Body of pancreas (tissue), 4 donors: ENCODE data around the gene ZNF423. TPM values are rescaled to one million over a fixed set of nuclear protein-coding genes. Genes with fewer than 3 reads are reported as not detected.

Experiments
- ATAC-seq: fragments of 150-250 bp; one replicate; pipeline ENCODE4 v1.9.1; 2016
- DNase-seq, 4 donors: peaks; one replicate each; pipeline ENCODE4 v3.0.0-alpha.2; 2019
- H3K27ac ChIP-seq, 4 donors: fragments of 200-600 bp; sonication (generic); 1 replicate in 3 of 4; 2 replicates in 1 of 4; pipeline versions ENCODE4 v1.5.1 to v1.6.1; 2016 to 2019; ENCODE audit warnings: mild to moderate bottlenecking in 1 of 4, mixed read lengths in 1 of 4, moderate library complexity in 1 of 4
- H3K27me3 ChIP-seq, 2 donors: fragments of 200-600 bp; sonication (generic); one replicate each; pipeline ENCODE4 v1.6.0; 2016; ENCODE audit warnings: mild to moderate bottlenecking in 1 of 2
- H3K36me3 ChIP-seq, 2 donors: fragments of 200-600 bp; sonication (generic); replicated peaks in 1 of 2; 2 replicates each; pipeline ENCODE4 v1.5.1; 2016; ENCODE audit warnings: low read depth in 2 of 2; ENCODE audit not compliant: insufficient read depth in 1 of 2
- H3K4me1 ChIP-seq: fragments of 200-600 bp; sonication (generic); one replicate; pipeline ENCODE4 v1.6.0; 2016
- H3K4me3 ChIP-seq, 2 donors: fragments of 200-600 bp; sonication (generic); 1 replicate in 1 of 2; 2 replicates in 1 of 2; pipeline ENCODE4 v1.5.1; 2016 to 2019
- H3K9me3 ChIP-seq, 3 donors: fragments of 200-600 bp; sonication (generic); 1 replicate in 2 of 3; 2 replicates in 1 of 3; pipeline ENCODE4 v1.5.1; 2016
- CTCF ChIP-seq, 7 experiments: fragments of 450-650 bp in 4 of 7; fragments of 200-600 bp in 3 of 7; sonication (generic) in 3 of 7; IDR thresholded peaks; one replicate each; pipeline ENCODE4 v1.5.1; 2016 to 2019; ENCODE audit warnings: antibody characterized with exemption in 7 of 7
- POLR2A ChIP-seq, 3 donors: fragments of 450-650 bp; IDR thresholded peaks; one replicate each; pipeline ENCODE4 v1.6.1; 2016; ENCODE audit warnings: antibody characterized with exemption in 3 of 3, mild to moderate bottlenecking in 2 of 3
- WGBS, 2 donors: methylation state at CpG; one replicate each; pipeline ENCODE4 v1.1.5; 2017; 5-methylcytosine and 5-hydroxymethylcytosine counted together
- intact Hi-C: fragments of 100-400 bp; cut with DNase I; formaldehyde crosslinking; loops from one replicate; pipeline ENCODE4 v1.15.1; 2023
- total RNA-seq, 2 donors: library from RNA; depleted of rRNA; stranded (reverse); fragments of >200 nt; gene quantifications; one replicate each; pipeline ENCODE4 v1.1.0, GENCODE V29; 2016

Gene ZNF423
- total RNA-seq, 2 donors from 2014 or later = 4.2 to 9.2 TPM

- intact Hi-C loops = no loop called here
- ATAC-seq (no peak), DNase-seq (no peak)
- WGBS, 2 donors = 82 to 85% methylated on average over 7 of the region's 7 CpGs
- H3K4me3 ChIP-seq = no peak overlapping the region
- H3K27me3 ChIP-seq = no peaks in the 10 kb centered on the region
- H3K9me3 ChIP-seq = no peaks in the 10 kb centered on the region
- TF ChIP-seq POLR2A (IDR thresholded peaks at IDR 0.05) (no peak), CTCF (IDR thresholded peaks at IDR 0.05) (no peak)
- no peaks in the 10 kb centered on the region for H3K4me1 ChIP-seq
- H3K36me3 ChIP-seq = no peaks in the 10 kb centered on the region
- no peak overlapping the region for H3K27ac ChIP-seq
Observed at GRCh38 chr16:49519008-49519656, 336.8 kb downstream of the ZNF423 start.

GRCh38 chr16:49516382-49517036 is 339.4 kb downstream of the ZNF423 start:
- intact Hi-C loops = no loop called here
- no peaks in the 10 kb centered on the region for H3K36me3 ChIP-seq
- H3K4me3 ChIP-seq = no peak overlapping the region
- DNase-seq = no peak
- H3K4me1 ChIP-seq = no peaks in the 10 kb centered on the region
- 57 to 60% methylated on average over 8 of the region's 8 CpGs for WGBS, 2 donors
- no peak for TF ChIP-seq POLR2A (IDR thresholded peaks at IDR 0.05)
- TF ChIP-seq CTCF (IDR thresholded peaks at IDR 0.05) = no peak
- no peak for ATAC-seq
- no peaks in the 10 kb centered on the region for H3K9me3 ChIP-seq
- no peaks in the 10 kb centered on the region for H3K27me3 ChIP-seq
- no peak overlapping the region for H3K27ac ChIP-seq

GRCh38 chr16:49515861-49516260 is 340.1 kb downstream of the ZNF423 start:
- 86 to 88% methylated on average over 12 of the region's 12 CpGs for WGBS, 2 donors
- intact Hi-C loops = no loop called here
- Histone ChIP-seq H3K27me3 (no peaks in the 10 kb centered on the region), H3K4me3 (no peak overlapping the region), H3K9me3 (no peaks in the 10 kb centered on the region), H3K4me1 (no peaks in the 10 kb centered on the region), H3K27ac (no peak overlapping the region), H3K36me3 (no peaks in the 10 kb centered on the region)
- ATAC-seq (no peak), DNase-seq (no peak)
- no peak for TF ChIP-seq POLR2A (IDR thresholded peaks at IDR 0.05)
- no peak for TF ChIP-seq CTCF (IDR thresholded peaks at IDR 0.05)

GRCh38 chr16:49515016-49515565 is 340.8 kb downstream of the ZNF423 start:
- Histone ChIP-seq H3K9me3 (no peaks in the 10 kb centered on the region), H3K27ac (no peak overlapping the region), H3K36me3 (no peaks in the 10 kb centered on the region), H3K4me1 (no peaks in the 10 kb centered on the region), H3K27me3 (no peaks in the 10 kb centered on the region), H3K4me3 (no peak overlapping the region)
- intact Hi-C loops = no loop called here
- no peak for TF ChIP-seq POLR2A (IDR thresholded peaks at IDR 0.05)
- no peak for TF ChIP-seq CTCF (IDR thresholded peaks at IDR 0.05)
- DNase-seq = no peak
- ATAC-seq = no peak
- 87 to 91% methylated on average over 9 to 11 of the region's 11 CpGs for WGBS, 2 donors
